ENCODE measurements around the gene UBE2Q1. TPM values are rescaled to one million over a fixed set of nuclear protein-coding genes. Genes with fewer than 3 reads are reported as not detected.
A peak's percentile ranks its signal among the peaks of the same experiment; 100 is the strongest.

The UBE2Q1 gene
- total and polyA plus RNA-seq, 10 of the 15 experiments (the other 5 are each of a cell fraction or from before 2014, with no cell fraction given) = 3.9 to 82.6 (median 24.1) TPM

- no peak for TF ChIP-seq TCF3 (IDR thresholded peaks at IDR 0.05; ENCODE audit: borderline replicate concordance, insufficient read depth, low read depth, low read length)
- no peak for TF ChIP-seq RBBP5 (conservative IDR thresholded peaks at IDR 0.05)
- no peak for TF ChIP-seq RFX5 (IDR thresholded peaks at IDR 0.05; ENCODE audit: low read depth, low read length)
- TF ChIP-seq HDAC2 (IDR thresholded peaks at IDR 0.05) = no peak
- TF ChIP-seq RELA (IDR thresholded peaks at IDR 0.05; ENCODE audit: borderline replicate concordance, partially characterized antibody) = peak; percentile 100
- TF ChIP-seq ATF2 (IDR thresholded peaks at IDR 0.05; ENCODE audit: low read length) = no peak
- no peak for TF ChIP-seq SKIL (IDR thresholded peaks at IDR 0.05; ENCODE audit: low read depth, poor library complexity, severe bottlenecking)
- no peak for TF ChIP-seq BCL3 (IDR thresholded peaks at IDR 0.05; ENCODE audit: borderline replicate concordance, insufficient read depth, low read depth, low read length, poor library complexity, severe bottlenecking)
- no peak; a peak in 1 of 4 replicates for TF ChIP-seq EP300 (IDR thresholded peaks at IDR 0.05; ENCODE audit: borderline replicate concordance in 1 of 2, control insufficient read depth in 1 of 2, low read depth in 2 of 2, low read length in 2 of 2)
- TF ChIP-seq ZBED1 (IDR thresholded peaks at IDR 0.05; ENCODE audit: borderline replicate concordance) = 0 out of 2 replicates have a peak, but pooled peaks have one; percentile 11
- TF ChIP-seq HSF1 (IDR thresholded peaks at IDR 0.05; ENCODE audit: low read depth, low read length) = no peak
- TF ChIP-seq CHD4 (IDR thresholded peaks at IDR 0.05) = no peak
- TF ChIP-seq ZNF207 (IDR thresholded peaks at IDR 0.05; ENCODE audit: borderline replicate concordance) = peak; percentile 65
- TF ChIP-seq POLR2AphosphoS5 (IDR thresholded peaks at IDR 0.05; ENCODE audit: low read length) = no peak
- 0 out of 2 replicates have a peak, but pooled peaks have one; percentile 10 for TF ChIP-seq TAF1 (IDR thresholded peaks at IDR 0.05; ENCODE audit: borderline replicate concordance, low read depth, low read length)
- TF ChIP-seq RB1 (IDR thresholded peaks at IDR 0.05; ENCODE audit: borderline replicate concordance) = peak; percentile 88; the same call in 1 of the 2 replicates
- TF ChIP-seq GABPA (IDR thresholded peaks at IDR 0.05; ENCODE audit: low read depth) = peak; percentile 72
- no peak for TF ChIP-seq ZZZ3 (IDR thresholded peaks at IDR 0.05; ENCODE audit: control insufficient read depth, insufficient read length, low read depth)
- TF ChIP-seq RELB (IDR thresholded peaks at IDR 0.05; ENCODE audit: low read depth) = peak; percentile 77; the same call in 1 of the 2 replicates
- TF ChIP-seq SMARCA5 (IDR thresholded peaks at IDR 0.05) = no peak
- TF ChIP-seq ETV6 (conservative IDR thresholded peaks at IDR 0.05 in 1 of 2, IDR thresholded peaks at IDR 0.05 in 1 of 2; ENCODE audit: borderline replicate concordance in 1 of 2, low read depth in 1 of 2) = no peak
- 0 out of 2 replicates have a peak, but pooled peaks have one; percentile 6 for TF ChIP-seq LARP7 (IDR thresholded peaks at IDR 0.05)
Measured at GRCh38 chr1:154558720-154559465, 431 bp upstream of the UBE2Q1 start (continued).

Measured in GM12878 (cell line).